Mesothelial cell of epicardium (in vitro differentiated cells): ENCODE results near the gene MFSD6. TPM values are rescaled to one million over a fixed set of nuclear protein-coding genes. Genes with fewer than 3 reads are reported as not detected.

Experiments used
- DNase-seq, 2 experiments: peaks; one replicate each; pipeline ENCODE4 v3.0.0; 2021; ENCODE audit warnings: low spot score in 2 of 2; ENCODE audit not compliant: unreplicated experiment in 2 of 2
- H3K27ac Mint-ChIP-seq: 2 replicates; pipeline ENCODE4 v1.8.0; 2021; ENCODE audit warnings: mixed read lengths
- H3K27me3 Mint-ChIP-seq: 2 replicates; pipeline ENCODE4 v1.8.0; 2021; ENCODE audit warnings: low read depth, mixed read lengths
- H3K36me3 Mint-ChIP-seq: 2 replicates; pipeline ENCODE4 v1.8.0; 2021; ENCODE audit warnings: mixed read lengths
- H3K4me1 Mint-ChIP-seq: 2 replicates; pipeline ENCODE4 v1.8.0; 2021; ENCODE audit warnings: mixed read lengths
- H3K4me3 Mint-ChIP-seq: 2 replicates; pipeline ENCODE4 v1.8.0; 2021; ENCODE audit warnings: mild to moderate bottlenecking, moderate library complexity, mixed read lengths
- H3K9me3 Mint-ChIP-seq: 2 replicates; pipeline ENCODE4 v1.8.0; 2021; ENCODE audit warnings: mixed read lengths
- total RNA-seq: library from RNA; stranded (reverse); gene quantifications from 3 replicates; pipeline ENCODE4 v1.2.1, GENCODE V29; 2021
- TF ChIP-seq, protein P1 (sequence below): fragments of 200-600 bp; sonication (generic); IDR thresholded peaks from one replicate; pipeline ENCODE4 v1.5.0; 2021; ENCODE audit warnings: antibody characterized with exemption; ENCODE audit not compliant: unreplicated experiment

The MFSD6 gene
- total RNA-seq, 1 donor from 2014 or later: 11.7 TPM

DNA sequence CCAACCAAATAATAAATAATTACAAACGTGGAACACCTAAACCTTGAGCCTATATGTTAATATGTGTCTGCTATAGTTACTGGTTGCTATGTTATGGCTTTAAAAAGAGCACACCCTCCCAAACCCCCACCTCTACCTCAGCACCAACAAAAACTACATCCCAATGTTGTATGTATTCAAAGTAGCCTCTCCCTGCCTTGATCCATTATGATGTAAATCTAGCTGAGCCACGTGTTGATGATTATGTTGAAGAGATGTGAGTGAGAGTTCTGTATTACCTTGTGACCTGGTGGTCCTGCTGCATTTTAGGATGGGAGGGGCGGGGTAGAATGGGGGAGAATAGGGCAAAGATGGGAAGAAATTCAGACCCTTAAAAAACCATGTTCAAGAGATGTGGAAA is 4.8 kb downstream of the MFSD6 start:
- no peak overlapping the region for H3K4me3 Mint-ChIP-seq
- H3K36me3 Mint-ChIP-seq: no peaks in the 10 kb centered on the region
- H3K9me3 Mint-ChIP-seq: no peaks in the 10 kb centered on the region

DNA sequence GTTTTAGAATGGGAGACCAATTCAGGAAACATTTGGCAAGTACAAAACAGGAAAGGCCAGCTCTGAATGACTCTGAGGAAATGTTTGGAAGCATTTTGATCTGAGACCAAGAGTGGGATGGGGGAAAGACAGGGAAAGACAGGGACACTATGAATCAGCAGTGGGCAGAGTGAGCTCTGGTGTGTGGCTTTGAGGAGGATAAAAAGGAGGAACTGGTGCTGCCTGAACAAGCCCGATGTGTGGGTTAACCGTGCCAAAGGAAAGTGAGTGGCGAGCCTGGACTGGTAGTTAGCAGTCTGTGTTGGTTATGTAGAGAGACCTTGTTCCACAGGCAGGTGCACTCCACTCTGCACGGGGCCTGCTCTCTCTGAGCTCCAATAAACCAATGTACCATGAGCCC is 5.3 kb downstream of the MFSD6 start:
- H3K4me1 Mint-ChIP-seq: peaks cover 4% of the 10 kb centered on the region
- H3K4me3 Mint-ChIP-seq: no peak overlapping the region
- no peak overlapping the region for H3K27ac Mint-ChIP-seq
- H3K27me3 Mint-ChIP-seq: peaks cover 15% of the 10 kb centered on the region
- no peak for DNase-seq
- no peaks in the 10 kb centered on the region for H3K9me3 Mint-ChIP-seq
- H3K36me3 Mint-ChIP-seq: no peaks in the 10 kb centered on the region
- TF ChIP-seq, protein P1, sequence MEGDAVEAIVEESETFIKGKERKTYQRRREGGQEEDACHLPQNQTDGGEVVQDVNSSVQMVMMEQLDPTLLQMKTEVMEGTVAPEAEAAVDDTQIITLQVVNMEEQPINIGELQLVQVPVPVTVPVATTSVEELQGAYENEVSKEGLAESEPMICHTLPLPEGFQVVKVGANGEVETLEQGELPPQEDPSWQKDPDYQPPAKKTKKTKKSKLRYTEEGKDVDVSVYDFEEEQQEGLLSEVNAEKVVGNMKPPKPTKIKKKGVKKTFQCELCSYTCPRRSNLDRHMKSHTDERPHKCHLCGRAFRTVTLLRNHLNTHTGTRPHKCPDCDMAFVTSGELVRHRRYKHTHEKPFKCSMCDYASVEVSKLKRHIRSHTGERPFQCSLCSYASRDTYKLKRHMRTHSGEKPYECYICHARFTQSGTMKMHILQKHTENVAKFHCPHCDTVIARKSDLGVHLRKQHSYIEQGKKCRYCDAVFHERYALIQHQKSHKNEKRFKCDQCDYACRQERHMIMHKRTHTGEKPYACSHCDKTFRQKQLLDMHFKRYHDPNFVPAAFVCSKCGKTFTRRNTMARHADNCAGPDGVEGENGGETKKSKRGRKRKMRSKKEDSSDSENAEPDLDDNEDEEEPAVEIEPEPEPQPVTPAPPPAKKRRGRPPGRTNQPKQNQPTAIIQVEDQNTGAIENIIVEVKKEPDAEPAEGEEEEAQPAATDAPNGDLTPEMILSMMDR: no peak

More for the DNA sequence above, 4.8 kb downstream of the MFSD6 start:
- TF ChIP-seq, protein P1: no peak
- Mint-ChIP-seq H3K4me1 (peaks cover 4% of the 10 kb centered on the region), H3K27me3 (peaks cover 15% of the 10 kb centered on the region), H3K27ac (no peak overlapping the region)
- no peak for DNase-seq

DNA sequence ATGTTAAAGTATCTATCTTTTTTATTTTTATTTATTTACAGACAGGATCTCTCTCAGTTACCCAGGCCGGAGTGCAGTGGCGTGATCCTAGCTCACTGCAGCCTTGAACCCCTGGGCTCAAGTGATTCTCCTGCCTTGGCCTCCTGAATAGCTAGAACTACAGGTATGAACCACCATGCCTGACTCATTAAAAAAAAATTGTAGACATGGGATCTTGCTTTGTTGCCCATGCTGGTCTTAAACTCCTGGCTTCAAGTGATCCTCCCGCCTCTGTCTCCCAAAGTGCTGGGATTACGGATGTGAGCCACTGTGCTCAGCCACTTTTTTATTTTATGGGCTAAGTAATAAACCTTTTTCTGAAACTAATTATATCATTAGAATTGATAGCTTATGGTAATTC is 7.1 kb downstream of the MFSD6 start:
- no peaks in the 10 kb centered on the region for H3K36me3 Mint-ChIP-seq
- TF ChIP-seq, protein P1: no peak
- H3K4me3 Mint-ChIP-seq: no peak overlapping the region
- peaks cover under 1% of the 10 kb centered on the region for H3K27me3 Mint-ChIP-seq
- H3K9me3 Mint-ChIP-seq: no peaks in the 10 kb centered on the region
- DNase-seq: no peak
- peaks cover 2% of the 10 kb centered on the region for H3K4me1 Mint-ChIP-seq
- no peak overlapping the region for H3K27ac Mint-ChIP-seq

DNA sequence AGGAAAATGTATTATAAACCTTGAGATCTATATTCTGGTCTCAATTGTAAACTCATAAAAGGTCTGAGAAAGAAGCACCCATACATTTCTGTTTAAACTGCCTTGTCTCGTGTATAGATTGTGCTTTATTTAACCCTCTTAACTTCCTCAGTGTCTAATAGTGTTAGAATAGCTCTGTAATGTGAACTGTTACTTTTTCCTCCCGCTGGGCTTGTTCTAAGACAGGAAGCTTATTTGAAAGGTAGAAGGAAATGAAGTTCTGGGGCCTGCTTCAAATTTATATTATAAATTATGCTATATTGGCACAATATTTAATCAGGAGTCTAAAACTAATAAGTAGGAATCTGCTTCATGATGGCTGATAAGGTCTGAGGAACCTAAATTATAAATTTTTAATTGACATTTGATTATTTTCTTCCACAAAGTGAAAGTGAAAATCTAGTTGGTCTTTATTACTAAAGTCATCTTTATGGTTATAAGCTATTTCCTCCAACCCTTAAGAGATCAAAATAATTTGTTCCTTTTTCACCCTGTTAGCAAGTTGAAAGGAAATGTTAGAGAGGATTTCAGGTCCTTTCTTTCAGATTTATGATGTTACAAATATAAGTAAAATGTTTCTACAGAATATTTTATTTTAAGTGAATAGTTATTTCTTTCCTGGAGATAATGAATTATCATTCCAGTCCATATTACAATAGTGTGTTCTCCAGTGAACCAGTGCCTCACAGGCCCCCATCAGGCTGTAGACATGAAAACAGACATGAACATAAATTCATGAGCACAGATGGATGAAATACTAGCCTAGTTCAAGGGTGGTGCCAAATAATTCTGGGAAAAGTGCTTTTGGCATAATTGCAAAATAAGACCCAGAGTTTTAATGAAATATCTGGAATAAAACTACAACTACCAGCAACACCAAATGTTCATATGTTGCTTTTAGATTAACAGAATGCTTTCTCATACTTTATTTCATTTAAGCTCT is 7.9 kb downstream of the MFSD6 start:
- Mint-ChIP-seq H3K36me3 (no peaks in the 10 kb centered on the region), H3K27me3 (no peaks in the 10 kb centered on the region), H3K4me1 (peaks cover 2% of the 10 kb centered on the region), H3K27ac (no peak overlapping the region), H3K9me3 (no peaks in the 10 kb centered on the region), H3K4me3 (no peak overlapping the region)
- no peak for DNase-seq
- TF ChIP-seq, protein P1: no peak

DNA sequence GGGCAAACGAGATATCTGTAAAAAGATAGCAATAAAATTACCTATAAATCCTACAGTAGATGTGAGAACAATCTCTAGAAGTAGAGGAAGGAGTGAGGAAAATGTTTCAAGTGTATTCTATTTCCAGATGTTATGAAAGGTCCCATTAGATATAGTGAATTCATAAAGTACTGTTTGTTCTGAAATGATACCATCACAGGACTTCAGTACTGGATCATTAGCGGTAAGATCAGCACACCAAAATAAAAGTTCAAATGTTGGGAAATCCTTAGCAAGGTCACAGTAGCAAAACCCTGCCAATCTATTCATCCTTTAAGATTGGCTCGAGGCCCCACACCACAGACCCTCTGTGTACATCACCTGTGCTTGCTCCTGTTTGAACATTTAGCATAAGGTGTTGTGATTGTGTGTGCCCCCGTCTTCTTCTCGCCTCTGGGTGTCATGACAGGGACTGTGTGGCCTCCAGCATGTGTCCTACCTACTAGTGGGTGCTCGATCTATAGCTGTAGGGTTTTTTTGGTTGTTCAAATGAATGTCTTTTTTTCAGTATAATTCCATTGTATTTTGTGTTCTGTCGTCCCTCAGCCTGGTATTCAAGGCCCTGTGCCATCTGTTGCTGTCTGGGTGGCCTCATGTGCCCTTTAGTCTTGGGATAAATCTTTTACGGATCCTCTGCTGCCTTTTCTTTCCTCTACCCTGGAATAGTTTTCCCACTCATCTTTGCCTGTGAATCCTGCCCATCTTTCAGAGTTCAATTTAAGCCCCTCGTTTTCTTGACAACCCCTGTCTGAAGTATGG is 9.1 kb downstream of the MFSD6 start:
- Mint-ChIP-seq H3K9me3 (no peaks in the 10 kb centered on the region), H3K27ac (no peak overlapping the region), H3K4me1 (peaks cover 2% of the 10 kb centered on the region), H3K4me3 (no peak overlapping the region), H3K36me3 (no peaks in the 10 kb centered on the region), H3K27me3 (no peaks in the 10 kb centered on the region)
- no peak for DNase-seq
- TF ChIP-seq, protein P1: no peak
